H9 (cell line): ENCODE measurements around the gene RAG1. TPM values are rescaled to one million over a fixed set of nuclear protein-coding genes. Genes with fewer than 3 reads are reported as not detected.

Experiments used
- DNase-seq: peaks from one replicate; pipeline ENCODE4 v3.0.0-alpha.2; 2017
- H2AFZ ChIP-seq: one replicate; pipeline ENCODE4 v1.6.1; 2013; ENCODE audit warnings: mild to moderate bottlenecking, low read length, control low read depth, moderate library complexity
- H2AK5ac ChIP-seq: 2 replicates; pipeline ENCODE4 v1.6.1; 2013; ENCODE audit warnings: low read length, control low read depth, mixed read lengths; ENCODE audit not compliant: insufficient read length
- H2BK120ac ChIP-seq: one replicate; pipeline ENCODE4 v1.6.1; 2013; ENCODE audit warnings: low read depth, mild to moderate bottlenecking, low read length, control low read depth, inconsistent platforms; ENCODE audit not compliant: poor library complexity, severe bottlenecking
- H2BK12ac ChIP-seq: 2 replicates; pipeline ENCODE4 v1.6.1; 2013; ENCODE audit warnings: low read length, control low read depth, mixed read lengths, low read depth; ENCODE audit not compliant: insufficient read length
- H2BK15ac ChIP-seq: 2 replicates; pipeline ENCODE4 v1.6.1; 2013; ENCODE audit warnings: low read depth, low read length, control low read depth
- H2BK20ac ChIP-seq: one replicate; pipeline ENCODE4 v1.6.1; 2013; ENCODE audit warnings: low read depth, mild to moderate bottlenecking, low read length, control low read depth, inconsistent platforms; ENCODE audit not compliant: poor library complexity, severe bottlenecking
- H2BK5ac ChIP-seq: 2 replicates; pipeline ENCODE4 v1.6.1; 2013; ENCODE audit warnings: low read length, control low read depth, mixed read lengths; ENCODE audit not compliant: insufficient read length
- H3K14ac ChIP-seq: 2 replicates; pipeline ENCODE4 v1.6.1; 2013; ENCODE audit warnings: low read length, control low read depth; ENCODE audit not compliant: insufficient read depth
- H3K18ac ChIP-seq: 2 replicates; pipeline ENCODE4 v1.6.1; 2013; ENCODE audit warnings: low read depth, mild to moderate bottlenecking, mixed read lengths, low read length, control low read depth; ENCODE audit not compliant: insufficient read length
- H3K23ac ChIP-seq: 2 replicates; pipeline ENCODE4 v1.6.1; 2013; ENCODE audit warnings: low read length, control low read depth, mixed read lengths, low read depth; ENCODE audit not compliant: insufficient read length
- H3K23me2 ChIP-seq: 2 replicates; pipeline ENCODE4 v1.6.1; 2013; ENCODE audit warnings: low read depth, mild to moderate bottlenecking, mixed read lengths, low read length, control low read depth; ENCODE audit not compliant: insufficient read length, poor library complexity, severe bottlenecking
- H3K27ac ChIP-seq: 2 replicates; pipeline ENCODE4 v1.5.1; 2013; ENCODE audit warnings: low read length, control low read depth, mixed read lengths, low read depth; ENCODE audit not compliant: insufficient read length
- H3K27me3 ChIP-seq: 2 replicates; pipeline ENCODE4 v1.6.1; 2013; ENCODE audit warnings: low read length, control low read depth, inconsistent platforms; ENCODE audit not compliant: insufficient read depth
- H3K4ac ChIP-seq: 2 replicates; pipeline ENCODE4 v1.6.1; 2013; ENCODE audit warnings: low read depth, mild to moderate bottlenecking, control low read depth, inconsistent platforms, low read length, moderate library complexity
- H3K4me1 ChIP-seq: 2 replicates; pipeline ENCODE4 v1.6.1; 2013; ENCODE audit warnings: low read length, control low read depth, inconsistent platforms; ENCODE audit not compliant: insufficient read depth
- H3K4me2 ChIP-seq: 2 replicates; pipeline ENCODE4 v1.6.1; 2013; ENCODE audit warnings: low read length, control low read depth, mixed read lengths; ENCODE audit not compliant: insufficient read length, insufficient read depth
- H3K56ac ChIP-seq: 2 replicates; pipeline ENCODE4 v1.6.1; 2013; ENCODE audit warnings: low read depth, mild to moderate bottlenecking, mixed read lengths, low read length, control low read depth; ENCODE audit not compliant: insufficient read length
- H3K79me1 ChIP-seq: 2 replicates; pipeline ENCODE4 v1.6.1; 2013; ENCODE audit warnings: low read depth, mild to moderate bottlenecking, moderate library complexity, low read length, control low read depth, inconsistent platforms; ENCODE audit not compliant: insufficient read depth, poor library complexity, severe bottlenecking
- H3K79me2 ChIP-seq: 2 replicates; pipeline ENCODE4 v1.6.1; 2013; ENCODE audit warnings: low read length, control low read depth, inconsistent platforms; ENCODE audit not compliant: insufficient read depth
- H3K9ac ChIP-seq: 2 replicates; pipeline ENCODE4 v1.6.1; 2013; ENCODE audit warnings: low read length, control low read depth, mixed read lengths; ENCODE audit not compliant: insufficient read length; ENCODE audit errors: extremely low read depth
- H3K9me3 ChIP-seq: one replicate; pipeline ENCODE4 v1.6.1; 2013; ENCODE audit warnings: low read depth, low read length, inconsistent platforms; ENCODE audit not compliant: control insufficient read depth
- H3T11ph ChIP-seq: one replicate; pipeline ENCODE4 v1.6.1; 2013; ENCODE audit warnings: mild to moderate bottlenecking, low read length, control low read depth, inconsistent platforms
- H4K20me1 ChIP-seq: one replicate; pipeline ENCODE4 v1.6.1; 2013; ENCODE audit not compliant: control insufficient read depth, insufficient read length, insufficient read depth
- H4K5ac ChIP-seq: 2 replicates; pipeline ENCODE4 v1.6.1; 2013; ENCODE audit warnings: low read depth, mild to moderate bottlenecking, mixed read lengths, low read length, control low read depth; ENCODE audit not compliant: insufficient read length
- H4K8ac ChIP-seq: replicated peaks from 2 replicates; pipeline ENCODE4 v1.6.1; 2013; ENCODE audit warnings: low read length, control low read depth, mixed read lengths, low read depth; ENCODE audit not compliant: insufficient read length
- H4K91ac ChIP-seq: 2 replicates; pipeline ENCODE4 v1.6.1; 2013; ENCODE audit warnings: low read depth, mild to moderate bottlenecking, moderate library complexity, mixed read lengths, low read length, control low read depth; ENCODE audit not compliant: insufficient read length
- H3K27ac Mint-ChIP-seq, 3 experiments: 2 replicates in 2 of 3; 3 replicates in 1 of 3; pipeline ENCODE4 v1.8.0; 2020 to 2021; ENCODE audit warnings: mixed read lengths in 3 of 3, mild to moderate bottlenecking in 1 of 3, moderate library complexity in 1 of 3
- H3K27me3 Mint-ChIP-seq: 2 replicates; pipeline ENCODE4 v1.8.0; 2021; ENCODE audit warnings: low read depth, mild to moderate bottlenecking, moderate library complexity, mixed read lengths
- H3K36me3 Mint-ChIP-seq, 3 experiments: 2 replicates in 2 of 3; 3 replicates in 1 of 3; pipeline ENCODE4 v1.8.0; 2020 to 2021; ENCODE audit warnings: low read depth in 3 of 3, mixed read lengths in 3 of 3; ENCODE audit not compliant: insufficient read depth in 1 of 3
- H3K4me1 Mint-ChIP-seq, 2 experiments: 2 replicates each; pipeline ENCODE4 v1.8.0; 2020; ENCODE audit warnings: mixed read lengths in 2 of 2
- H3K4me3 Mint-ChIP-seq, 2 experiments: 2 replicates in 1 of 2; 3 replicates in 1 of 2; pipeline ENCODE4 v1.8.0; 2020 to 2021; ENCODE audit warnings: mild to moderate bottlenecking in 2 of 2, mixed read lengths in 2 of 2, moderate library complexity in 1 of 2
- H3K9me3 Mint-ChIP-seq, 2 experiments: 2 replicates in 1 of 2; 3 replicates in 1 of 2; pipeline ENCODE4 v1.8.0; 2020; ENCODE audit warnings: mild to moderate bottlenecking in 2 of 2, mixed read lengths in 2 of 2, moderate library complexity in 1 of 2
- WGBS: extraction: QIAGEN DNeasy Blood & Tissue Kit; methylation state at CpG from one replicate; pipeline ENCODE4 v1.1.7; 2013; ENCODE audit warnings: missing lambda C conversion rate, low lambda C conversion rate, mixed read lengths; ENCODE audit not compliant: insufficient read length; ENCODE audit errors: extremely low coverage; 5-methylcytosine and 5-hydroxymethylcytosine counted together
- total RNA-seq: library from RNA; stranded (reverse); gene quantifications from 2 replicates; pipeline ENCODE4 v1.2.1, GENCODE V29; 2021
- TF ChIP-seq, protein P1 (sequence below): fragments of 200-600 bp; sonication (generic); conservative IDR thresholded peaks from 3 replicates; pipeline ENCODE4 v1.8.0; 2021; ENCODE audit warnings: antibody characterized with exemption, mild to moderate bottlenecking

Gene RAG1
- total RNA-seq, 1 experiment from 2014 or later: 0.70 TPM

DNA sequence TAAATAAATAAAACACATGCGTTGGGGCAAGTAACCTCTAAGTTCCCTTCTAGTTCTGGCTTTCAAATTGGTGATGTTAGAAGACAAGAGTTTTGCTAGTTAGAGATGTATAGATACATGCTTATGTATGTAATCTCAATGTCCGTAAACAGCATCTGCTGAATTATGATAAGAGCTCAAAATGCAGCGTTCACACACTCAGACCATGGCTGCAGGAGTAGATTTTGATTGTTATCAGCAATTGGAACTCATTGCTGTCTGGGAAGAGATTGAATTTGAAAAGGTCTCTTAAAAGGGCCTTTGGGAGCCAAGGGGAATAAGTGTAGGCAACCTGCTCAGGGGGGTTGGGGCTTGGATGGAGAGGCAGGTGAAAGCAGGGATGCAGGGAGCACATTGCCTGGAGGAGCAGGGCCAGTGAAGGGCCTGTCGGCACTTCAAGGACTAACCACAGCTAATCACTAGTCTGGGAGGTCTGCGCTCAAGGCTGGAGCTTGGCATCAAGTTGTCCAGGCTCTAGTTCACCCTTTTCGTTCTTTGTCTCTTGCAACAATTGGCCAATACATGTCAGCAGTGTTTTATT is 2.7 kb upstream of the RAG1 start:
- H2BK15ac ChIP-seq: no peak overlapping the region
- H3K27ac ChIP-seq: no peak overlapping the region
- no peak overlapping the region for H4K8ac ChIP-seq
- H4K5ac ChIP-seq: no peak overlapping the region
- H3T11ph ChIP-seq: no peak overlapping the region
- H3K27me3 Mint-ChIP-seq: peaks cover 7% of the 10 kb centered on the region
- H2BK5ac ChIP-seq: no peak overlapping the region
- H4K20me1 ChIP-seq: no peaks in the 10 kb centered on the region
- H2BK12ac ChIP-seq: no peak overlapping the region
- H3K9ac ChIP-seq: no peak overlapping the region
- no peak for DNase-seq
- WGBS: no CpG with 5 or more reads among the region's 6 CpGs
- H3K4me2 ChIP-seq: no peak overlapping the region
- no peak overlapping the region for H2BK20ac ChIP-seq
- no peaks in the 10 kb centered on the region for H3K9me3 ChIP-seq
- H3K4me1 Mint-ChIP-seq: peaks cover 8 to 12% of the 10 kb centered on the region in 2 experiments
- H4K91ac ChIP-seq: no peak overlapping the region
- no peak overlapping the region for H3K4me3 Mint-ChIP-seq
- H3K14ac ChIP-seq: no peak overlapping the region
- H2BK120ac ChIP-seq: no peak overlapping the region
- no peaks in the 10 kb centered on the region for H3K79me1 ChIP-seq
- H3K23me2 ChIP-seq: no peaks in the 10 kb centered on the region
- H3K4me1 ChIP-seq: no peaks in the 10 kb centered on the region
- no peaks in the 10 kb centered on the region for H3K27me3 ChIP-seq
- TF ChIP-seq, protein P1, sequence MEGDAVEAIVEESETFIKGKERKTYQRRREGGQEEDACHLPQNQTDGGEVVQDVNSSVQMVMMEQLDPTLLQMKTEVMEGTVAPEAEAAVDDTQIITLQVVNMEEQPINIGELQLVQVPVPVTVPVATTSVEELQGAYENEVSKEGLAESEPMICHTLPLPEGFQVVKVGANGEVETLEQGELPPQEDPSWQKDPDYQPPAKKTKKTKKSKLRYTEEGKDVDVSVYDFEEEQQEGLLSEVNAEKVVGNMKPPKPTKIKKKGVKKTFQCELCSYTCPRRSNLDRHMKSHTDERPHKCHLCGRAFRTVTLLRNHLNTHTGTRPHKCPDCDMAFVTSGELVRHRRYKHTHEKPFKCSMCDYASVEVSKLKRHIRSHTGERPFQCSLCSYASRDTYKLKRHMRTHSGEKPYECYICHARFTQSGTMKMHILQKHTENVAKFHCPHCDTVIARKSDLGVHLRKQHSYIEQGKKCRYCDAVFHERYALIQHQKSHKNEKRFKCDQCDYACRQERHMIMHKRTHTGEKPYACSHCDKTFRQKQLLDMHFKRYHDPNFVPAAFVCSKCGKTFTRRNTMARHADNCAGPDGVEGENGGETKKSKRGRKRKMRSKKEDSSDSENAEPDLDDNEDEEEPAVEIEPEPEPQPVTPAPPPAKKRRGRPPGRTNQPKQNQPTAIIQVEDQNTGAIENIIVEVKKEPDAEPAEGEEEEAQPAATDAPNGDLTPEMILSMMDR: no peak
- no peak overlapping the region for H2AK5ac ChIP-seq
- no peaks in the 10 kb centered on the region for H3K79me2 ChIP-seq
- no peak overlapping the region for H2AFZ ChIP-seq
- H3K23ac ChIP-seq: no peak overlapping the region
- H3K36me3 Mint-ChIP-seq: no peaks in the 10 kb centered on the region
- no peak overlapping the region for H3K4ac ChIP-seq
- no peak overlapping the region for H3K18ac ChIP-seq
- H3K27ac Mint-ChIP-seq: no peak overlapping the region
- H3K9me3 Mint-ChIP-seq: no peaks in the 10 kb centered on the region
- H3K56ac ChIP-seq: no peak overlapping the region
